Neural cell (in vitro differentiated cells): ENCODE results near the gene MGA. TPM values are rescaled to one million over a fixed set of nuclear protein-coding genes. Genes with fewer than 3 reads are reported as not detected.
A peak's percentile ranks its signal among the peaks of the same experiment; 100 is the strongest.

Experiments
- H2AFZ ChIP-seq: fragments of 200-600, 300-800 bp; sonication (generic), shearing (Covaris generic); 2 replicates; pipeline ENCODE4 v1.6.0; 2014; ENCODE audit warnings: low read depth, mild to moderate bottlenecking, antibody characterized with exemption, low read length, moderate library complexity
- H3F3A ChIP-seq: fragments of 200-600 bp; shearing (Covaris generic); 2 replicates; pipeline ENCODE4 v1.6.1; 2016; ENCODE audit warnings: mild to moderate bottlenecking, moderate library complexity, mixed read lengths, antibody characterized with exemption, low read length; ENCODE audit not compliant: insufficient read depth, poor library complexity, severe bottlenecking
- H3K27ac ChIP-seq: fragments of 200-600, 300-800 bp; sonication (generic), shearing (Covaris generic); 2 replicates; pipeline ENCODE4 v1.5.1; 2014; ENCODE audit warnings: mild to moderate bottlenecking, low read length, moderate library complexity
- H3K27me3 ChIP-seq: fragments of 300-800, 200-600 bp; sonication (generic), shearing (Covaris generic); 2 replicates; pipeline ENCODE4 v1.6.0; 2014; ENCODE audit warnings: mild to moderate bottlenecking, low read depth, low read length, moderate library complexity; ENCODE audit not compliant: insufficient read depth
- H3K36me3 ChIP-seq: fragments of 300-800, 200-600 bp; sonication (generic), shearing (Covaris generic); 2 replicates; pipeline ENCODE4 v1.5.1; 2014; ENCODE audit warnings: mild to moderate bottlenecking, antibody characterized with exemption, low read length, moderate library complexity; ENCODE audit not compliant: insufficient read depth
- H3K4me2 ChIP-seq: fragments of 300-800, 200-600 bp; sonication (generic), shearing (Covaris generic); 2 replicates; pipeline ENCODE4 v1.6.0; 2014; ENCODE audit warnings: mild to moderate bottlenecking, low read length
- H3K4me3 ChIP-seq: fragments of 300-800, 200-600 bp; sonication (generic), shearing (Covaris generic); 2 replicates; pipeline ENCODE4 v1.5.1; 2014; ENCODE audit warnings: mild to moderate bottlenecking, low read length, moderate library complexity
- H3K79me2 ChIP-seq: fragments of 200-600 bp; shearing (Covaris generic); replicated peaks from 2 replicates; pipeline ENCODE4 v1.6.0; 2014; ENCODE audit warnings: mild to moderate bottlenecking, low read length, moderate library complexity; ENCODE audit not compliant: insufficient read depth
- H3K9ac ChIP-seq: fragments of 300-800, 200-600 bp; sonication (generic), shearing (Covaris generic); 2 replicates; pipeline ENCODE4 v1.6.1; 2016; ENCODE audit warnings: mild to moderate bottlenecking, low read length, mixed read lengths
- H3K9me2 ChIP-seq: fragments of 200-600 bp; shearing (Covaris generic); 2 replicates; pipeline ENCODE4 v1.6.1; 2016; ENCODE audit warnings: mild to moderate bottlenecking, low read length, mixed read lengths; ENCODE audit not compliant: insufficient read depth
- H3K9me3 ChIP-seq: fragments of 200-600, 300-800 bp; sonication (generic), shearing (Covaris generic); 2 replicates; pipeline ENCODE4 v1.6.1; 2016; ENCODE audit warnings: mild to moderate bottlenecking, mixed run types, low read length, moderate library complexity, mixed read lengths
- H4K20me1 ChIP-seq: fragments of 200-600 bp; shearing (Covaris generic); 2 replicates; pipeline ENCODE4 v1.6.1; 2016; ENCODE audit warnings: mild to moderate bottlenecking, mixed run types; ENCODE audit not compliant: insufficient read depth
- EP300 ChIP-seq: fragments of 450-650 bp; conservative IDR thresholded peaks from 2 replicates; pipeline ENCODE4 v1.6.1; 2014; ENCODE audit warnings: antibody characterized with exemption, mild to moderate bottlenecking, moderate library complexity; ENCODE audit not compliant: poor library complexity, severe bottlenecking
- EZH2 ChIP-seq: fragments of 200-600, 300-800 bp; shearing (Covaris generic), sonication (generic); IDR thresholded peaks from 2 replicates; pipeline ENCODE4 v1.6.1; 2014; ENCODE audit warnings: antibody characterized with exemption, low read length, borderline replicate concordance, mild to moderate bottlenecking; ENCODE audit not compliant: insufficient read depth, poor library complexity, severe bottlenecking
- MXI1 ChIP-seq: fragments of 450-650 bp; conservative IDR thresholded peaks from 2 replicates; pipeline ENCODE4 v1.6.1; 2014; ENCODE audit warnings: antibody characterized with exemption, mild to moderate bottlenecking; ENCODE audit not compliant: poor library complexity, severe bottlenecking
- POLR2AphosphoS5 ChIP-seq: IDR thresholded peaks from 2 replicates; pipeline ENCODE4 v1.6.1; 2012
- RAD21 ChIP-seq: fragments of 450-650 bp; conservative IDR thresholded peaks from 2 replicates; pipeline ENCODE4 v1.6.1; 2014; ENCODE audit warnings: antibody characterized with exemption, mild to moderate bottlenecking, moderate library complexity
- SMC3 ChIP-seq: fragments of 450-650 bp; conservative IDR thresholded peaks from 2 replicates; pipeline ENCODE4 v1.6.1; 2014; ENCODE audit warnings: antibody characterized with exemption, mild to moderate bottlenecking, moderate library complexity; ENCODE audit not compliant: poor library complexity
- TAF1 ChIP-seq: IDR thresholded peaks from 2 replicates; pipeline ENCODE4 v1.6.1; 2012; ENCODE audit warnings: low read depth
- polyA plus RNA-seq: library from polyadenylated mRNA; depleted of rRNA; stranded (reverse); fragments of >200 nt; gene quantifications from 2 replicates; pipeline ENCODE4 v1.2.3, GENCODE V29; 2014
- TF ChIP-seq, protein P1 (sequence below): fragments of 450-650 bp; IDR thresholded peaks from 2 replicates; pipeline ENCODE4 v1.5.1; 2014; ENCODE audit warnings: antibody characterized with exemption, mild to moderate bottlenecking, moderate library complexity; ENCODE audit not compliant: poor library complexity, severe bottlenecking
- TF ChIP-seq, protein P2 (sequence below): IDR thresholded peaks from 2 replicates; pipeline ENCODE4 v1.6.1; 2012; ENCODE audit warnings: borderline replicate concordance

Gene MGA
- polyA plus RNA-seq, 1 donor from 2014 or later = 13.2 TPM

DNA sequence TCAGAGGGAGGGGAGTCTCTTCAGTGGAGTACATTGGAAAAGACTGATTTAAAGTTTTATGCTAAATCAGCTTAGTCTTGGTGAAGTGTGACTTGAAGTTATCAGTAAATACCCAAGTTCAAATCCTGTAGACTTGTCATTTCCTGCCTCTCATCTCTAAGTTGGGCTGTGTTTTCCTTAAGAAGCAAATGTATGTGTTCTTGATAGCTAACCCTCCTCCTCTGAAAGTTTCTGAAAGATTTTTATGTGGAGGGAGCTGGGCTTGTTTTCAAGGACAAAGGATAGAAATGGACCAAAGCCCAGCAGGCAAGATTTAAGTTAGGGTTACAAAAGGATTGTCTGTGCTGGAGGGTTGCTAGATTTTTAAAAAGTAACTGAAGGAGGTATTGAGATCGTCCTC is 118.3 kb downstream of the MGA start:
- H3K27me3 ChIP-seq = no peaks in the 10 kb centered on the region
- peaks cover 36% of the 10 kb centered on the region for H3K79me2 ChIP-seq
- no peak overlapping the region for H3K9ac ChIP-seq
- H3K27ac ChIP-seq = no peak overlapping the region
- H3K9me2 ChIP-seq = no peaks in the 10 kb centered on the region
- no peaks in the 10 kb centered on the region for H4K20me1 ChIP-seq
- H3K9me3 ChIP-seq = no peaks in the 10 kb centered on the region
- H3K36me3 ChIP-seq = no peaks in the 10 kb centered on the region
- peaks cover 3% of the 10 kb centered on the region for H3F3A ChIP-seq
- no peak overlapping the region for H2AFZ ChIP-seq
- H3K4me2 ChIP-seq = no peak overlapping the region
- H3K4me3 ChIP-seq = peak overlapping the region; percentile 81
- TF ChIP-seq RAD21 = no peak
- no peak for TF ChIP-seq POLR2AphosphoS5
- TF ChIP-seq SMC3 = no peak
- TF ChIP-seq EZH2 = no peak

DNA sequence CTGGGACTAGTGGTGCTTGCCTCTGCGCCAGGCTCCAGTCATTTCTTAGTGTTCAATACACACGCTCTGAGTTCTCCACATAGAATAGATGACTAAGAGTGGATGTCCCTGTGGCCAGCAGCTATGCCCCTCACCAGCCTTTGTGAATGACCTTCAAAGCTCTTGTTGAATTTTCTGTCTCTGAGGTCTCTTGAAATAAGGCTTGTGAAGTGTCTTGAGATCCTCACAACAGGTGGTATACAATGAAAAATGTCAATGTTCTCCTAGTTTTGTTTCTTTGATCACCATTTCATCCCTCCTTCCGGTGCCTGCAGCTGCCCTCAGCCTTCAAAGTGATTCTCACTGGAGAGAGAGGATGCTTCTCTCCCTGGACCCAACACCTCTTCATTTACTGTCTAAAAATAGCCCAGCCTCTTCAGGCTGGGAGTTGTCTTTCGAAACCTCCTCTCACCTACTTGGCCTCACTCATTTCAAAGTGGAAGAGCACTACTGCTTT is 119.5 kb downstream of the MGA start:
- Histone ChIP-seq H2AFZ (no peak overlapping the region), H3K9ac (no peak overlapping the region), H3K9me2 (no peaks in the 10 kb centered on the region), H3K27ac (no peak overlapping the region), H3F3A (no peaks in the 10 kb centered on the region), H3K79me2 (peaks cover 36% of the 10 kb centered on the region), H3K9me3 (no peaks in the 10 kb centered on the region), H3K27me3 (no peaks in the 10 kb centered on the region), H3K36me3 (no peaks in the 10 kb centered on the region), H3K4me3 (no peak overlapping the region), H3K4me2 (no peak overlapping the region), H4K20me1 (no peaks in the 10 kb centered on the region)
- TF ChIP-seq RAD21 (no peak), MXI1 (no peak), POLR2AphosphoS5 (no peak), EZH2 (no peak), SMC3 (no peak), TAF1 (no peak), EP300 (no peak)
- TF ChIP-seq, protein P1, sequence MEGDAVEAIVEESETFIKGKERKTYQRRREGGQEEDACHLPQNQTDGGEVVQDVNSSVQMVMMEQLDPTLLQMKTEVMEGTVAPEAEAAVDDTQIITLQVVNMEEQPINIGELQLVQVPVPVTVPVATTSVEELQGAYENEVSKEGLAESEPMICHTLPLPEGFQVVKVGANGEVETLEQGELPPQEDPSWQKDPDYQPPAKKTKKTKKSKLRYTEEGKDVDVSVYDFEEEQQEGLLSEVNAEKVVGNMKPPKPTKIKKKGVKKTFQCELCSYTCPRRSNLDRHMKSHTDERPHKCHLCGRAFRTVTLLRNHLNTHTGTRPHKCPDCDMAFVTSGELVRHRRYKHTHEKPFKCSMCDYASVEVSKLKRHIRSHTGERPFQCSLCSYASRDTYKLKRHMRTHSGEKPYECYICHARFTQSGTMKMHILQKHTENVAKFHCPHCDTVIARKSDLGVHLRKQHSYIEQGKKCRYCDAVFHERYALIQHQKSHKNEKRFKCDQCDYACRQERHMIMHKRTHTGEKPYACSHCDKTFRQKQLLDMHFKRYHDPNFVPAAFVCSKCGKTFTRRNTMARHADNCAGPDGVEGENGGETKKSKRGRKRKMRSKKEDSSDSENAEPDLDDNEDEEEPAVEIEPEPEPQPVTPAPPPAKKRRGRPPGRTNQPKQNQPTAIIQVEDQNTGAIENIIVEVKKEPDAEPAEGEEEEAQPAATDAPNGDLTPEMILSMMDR = no peak
- TF ChIP-seq, protein P2, sequence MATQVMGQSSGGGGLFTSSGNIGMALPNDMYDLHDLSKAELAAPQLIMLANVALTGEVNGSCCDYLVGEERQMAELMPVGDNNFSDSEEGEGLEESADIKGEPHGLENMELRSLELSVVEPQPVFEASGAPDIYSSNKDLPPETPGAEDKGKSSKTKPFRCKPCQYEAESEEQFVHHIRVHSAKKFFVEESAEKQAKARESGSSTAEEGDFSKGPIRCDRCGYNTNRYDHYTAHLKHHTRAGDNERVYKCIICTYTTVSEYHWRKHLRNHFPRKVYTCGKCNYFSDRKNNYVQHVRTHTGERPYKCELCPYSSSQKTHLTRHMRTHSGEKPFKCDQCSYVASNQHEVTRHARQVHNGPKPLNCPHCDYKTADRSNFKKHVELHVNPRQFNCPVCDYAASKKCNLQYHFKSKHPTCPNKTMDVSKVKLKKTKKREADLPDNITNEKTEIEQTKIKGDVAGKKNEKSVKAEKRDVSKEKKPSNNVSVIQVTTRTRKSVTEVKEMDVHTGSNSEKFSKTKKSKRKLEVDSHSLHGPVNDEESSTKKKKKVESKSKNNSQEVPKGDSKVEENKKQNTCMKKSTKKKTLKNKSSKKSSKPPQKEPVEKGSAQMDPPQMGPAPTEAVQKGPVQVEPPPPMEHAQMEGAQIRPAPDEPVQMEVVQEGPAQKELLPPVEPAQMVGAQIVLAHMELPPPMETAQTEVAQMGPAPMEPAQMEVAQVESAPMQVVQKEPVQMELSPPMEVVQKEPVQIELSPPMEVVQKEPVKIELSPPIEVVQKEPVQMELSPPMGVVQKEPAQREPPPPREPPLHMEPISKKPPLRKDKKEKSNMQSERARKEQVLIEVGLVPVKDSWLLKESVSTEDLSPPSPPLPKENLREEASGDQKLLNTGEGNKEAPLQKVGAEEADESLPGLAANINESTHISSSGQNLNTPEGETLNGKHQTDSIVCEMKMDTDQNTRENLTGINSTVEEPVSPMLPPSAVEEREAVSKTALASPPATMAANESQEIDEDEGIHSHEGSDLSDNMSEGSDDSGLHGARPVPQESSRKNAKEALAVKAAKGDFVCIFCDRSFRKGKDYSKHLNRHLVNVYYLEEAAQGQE = no peak

DNA sequence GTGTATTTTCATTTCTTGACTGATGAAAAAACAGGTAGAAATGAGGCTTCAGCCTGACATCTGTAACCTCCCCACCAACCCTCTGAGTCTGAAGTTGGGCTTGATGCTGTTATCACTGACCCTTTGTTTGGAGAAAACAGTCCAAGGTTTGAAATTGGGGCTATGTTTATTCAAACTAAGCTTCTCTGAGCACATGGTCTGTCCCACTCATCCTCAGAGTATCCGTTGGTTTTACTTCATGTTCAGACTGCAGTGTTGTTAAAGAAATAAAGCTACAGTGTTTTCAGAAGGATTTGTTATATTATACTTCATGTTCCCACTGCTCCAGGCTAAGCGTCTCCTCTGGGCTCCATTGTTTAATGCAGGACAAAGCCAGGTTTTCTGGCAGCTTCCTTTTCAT is 120.1 kb downstream of the MGA start:
- Histone ChIP-seq H3K36me3 (no peaks in the 10 kb centered on the region), H3F3A (no peaks in the 10 kb centered on the region), H3K4me3 (no peak overlapping the region), H3K9me2 (no peaks in the 10 kb centered on the region), H3K79me2 (peaks cover 38% of the 10 kb centered on the region), H3K9me3 (no peaks in the 10 kb centered on the region), H3K4me2 (no peak overlapping the region), H3K9ac (no peak overlapping the region), H3K27ac (no peak overlapping the region), H2AFZ (no peak overlapping the region), H3K27me3 (no peaks in the 10 kb centered on the region), H4K20me1 (no peaks in the 10 kb centered on the region)
- TF ChIP-seq, protein P2 = no peak
- TF ChIP-seq, protein P1 = no peak
- TF ChIP-seq EP300 (no peak), TAF1 (no peak), SMC3 (no peak), POLR2AphosphoS5 (no peak)
